HepG2 (cell line): ENCODE measurements around the gene COMT. TPM values are rescaled to one million over a fixed set of nuclear protein-coding genes. Genes with fewer than 3 reads are reported as not detected.

Source experiments
- ELF1 ChIP-seq: sonication (generic); formaldehyde crosslinking; IDR thresholded peaks from 2 replicates; pipeline ENCODE4 v1.4.0; 2020; ENCODE audit warnings: missing genetic modification reagents
- ERF ChIP-seq: IDR thresholded peaks from 2 replicates; pipeline ENCODE4 v1.6.1; 2018; ENCODE audit warnings: missing biosample characterization, missing genetic modification reagents
- GABPB1 ChIP-seq: IDR thresholded peaks from 2 replicates; pipeline ENCODE4 v1.6.1; 2016; ENCODE audit warnings: mild to moderate bottlenecking, missing genetic modification reagents, moderate library complexity, missing compliant biosample characterization
- GATAD1 ChIP-seq: IDR thresholded peaks from 2 replicates; pipeline ENCODE4 v1.6.1; 2016; ENCODE audit warnings: missing genetic modification reagents, missing compliant biosample characterization
- GPN1 ChIP-seq: sonication (generic); formaldehyde crosslinking; IDR thresholded peaks from 2 replicates; pipeline ENCODE4 v1.5.1; 2020; ENCODE audit warnings: missing genetic modification reagents, borderline replicate concordance
- HMGXB4 ChIP-seq, 2 experiments: sonication (generic) in 1 of 2; formaldehyde crosslinking in 1 of 2; IDR thresholded peaks; 2 replicates each; pipeline versions ENCODE4 v1.4.0 to v1.6.1; 2018 to 2020; ENCODE audit warnings: missing genetic modification reagents in 2 of 2, borderline replicate concordance in 1 of 2, low read depth in 1 of 2, mild to moderate bottlenecking in 1 of 2, missing biosample characterization in 1 of 2
- MAZ ChIP-seq, 2 experiments: sonication (generic) in 1 of 2; formaldehyde crosslinking in 1 of 2; IDR thresholded peaks; 2 replicates each; pipeline versions ENCODE4 v1.5.0 to v1.6.1; 2012 to 2020; ENCODE audit warnings: low read depth in 2 of 2, mild to moderate bottlenecking in 2 of 2, borderline replicate concordance in 1 of 2, improper control_type of control experiment in 1 of 2, low read length in 1 of 2, missing genetic modification reagents in 1 of 2, moderate library complexity in 1 of 2
- MED1 ChIP-seq: sonication (generic); formaldehyde crosslinking; IDR thresholded peaks from 2 replicates; pipeline ENCODE4 v1.4.0; 2020; ENCODE audit warnings: missing genetic modification reagents
- NCOA5 ChIP-seq: sonication (generic); formaldehyde crosslinking; IDR thresholded peaks from 2 replicates; pipeline ENCODE4 v1.4.0; 2020; ENCODE audit warnings: missing genetic modification reagents
- RARA ChIP-seq: IDR thresholded peaks from 2 replicates; pipeline ENCODE4 v1.6.1; 2016; ENCODE audit warnings: missing genetic modification reagents, missing compliant biosample characterization
- RBAK ChIP-seq: sonication (generic); formaldehyde crosslinking; IDR thresholded peaks from 2 replicates; pipeline ENCODE4 v1.5.1; 2020; ENCODE audit warnings: mild to moderate bottlenecking, missing genetic modification reagents
- SNAPC2 ChIP-seq: sonication (generic); formaldehyde crosslinking; IDR thresholded peaks from 2 replicates; pipeline ENCODE4 v1.8.1; 2022; ENCODE audit warnings: mild to moderate bottlenecking, missing genetic modification reagents
- SOX5 ChIP-seq: IDR thresholded peaks from 2 replicates; pipeline ENCODE4 v1.6.1; 2016; ENCODE audit warnings: borderline replicate concordance
- SP140L ChIP-seq: sonication (generic); formaldehyde crosslinking; IDR thresholded peaks from 2 replicates; pipeline ENCODE4 v1.4.0; 2020; ENCODE audit warnings: missing genetic modification reagents, borderline replicate concordance
- ZNF136 ChIP-seq: sonication (generic); formaldehyde crosslinking; IDR thresholded peaks from 2 replicates; pipeline ENCODE4 v1.8.1; 2022; ENCODE audit warnings: low read depth, mild to moderate bottlenecking, moderate library complexity, missing genetic modification reagents
- ZNF331 ChIP-seq: sonication (generic); formaldehyde crosslinking; IDR thresholded peaks from 2 replicates; pipeline ENCODE4 v1.4.0; 2020; ENCODE audit warnings: missing genetic modification reagents
- ZNF468 ChIP-seq: sonication (generic); formaldehyde crosslinking; IDR thresholded peaks from 2 replicates; pipeline ENCODE4 v1.8.0; 2022; ENCODE audit warnings: mild to moderate bottlenecking, moderate library complexity, missing genetic modification reagents
- ZNF543 ChIP-seq: sonication (generic); formaldehyde crosslinking; IDR thresholded peaks from 2 replicates; pipeline ENCODE4 v1.4.0; 2020; ENCODE audit warnings: mild to moderate bottlenecking, missing genetic modification reagents
- polyA plus RNA-seq, 8 experiments: library from polyadenylated mRNA; depleted of rRNA in 3 of 8; stranded (reverse) in 7 of 8; unstranded in 1 of 8; fragments of >200 nt; fragmentation: Illumina TruSeq in 4 of 8; extraction: Trizol in 4 of 8; gene quantifications; 2 replicates each; pipeline versions ENCODE4 v1.2.1 to v1.2.3, GENCODE V29; 2011 to 2016; ENCODE audit warnings: low read depth in 4 of 8, missing spikeins in 1 of 8, mixed read lengths in 1 of 8; ENCODE audit not compliant: insufficient read depth in 1 of 8
- total RNA-seq, 5 experiments: library from RNA; depleted of rRNA; stranded (reverse); fragments of >200 nt; fragmentation: Illumina TruSeq; extraction: Trizol; gene quantifications; 2 replicates each; pipeline ENCODE4 v1.2.3, GENCODE V29; 2016; ENCODE audit warnings: low read depth in 1 of 5
- TF ChIP-seq, protein P1 (sequence below): sonication (generic); formaldehyde crosslinking; IDR thresholded peaks from 2 replicates; pipeline ENCODE4 v1.8.0; 2022; ENCODE audit warnings: missing genetic modification reagents, mild to moderate bottlenecking, moderate library complexity, borderline replicate concordance
- TF ChIP-seq, protein P2 (sequence below): sonication (generic); formaldehyde crosslinking; IDR thresholded peaks from 2 replicates; pipeline ENCODE4 v1.4.0; 2020; ENCODE audit warnings: mild to moderate bottlenecking, missing genetic modification reagents, borderline replicate concordance

COMT gene
- total and polyA plus RNA-seq, 2 of the 13 experiments (the other 11 are each of a cell fraction or from before 2014, with no cell fraction given), result 156 to 162 TPM

- TF ChIP-seq, protein P1, sequence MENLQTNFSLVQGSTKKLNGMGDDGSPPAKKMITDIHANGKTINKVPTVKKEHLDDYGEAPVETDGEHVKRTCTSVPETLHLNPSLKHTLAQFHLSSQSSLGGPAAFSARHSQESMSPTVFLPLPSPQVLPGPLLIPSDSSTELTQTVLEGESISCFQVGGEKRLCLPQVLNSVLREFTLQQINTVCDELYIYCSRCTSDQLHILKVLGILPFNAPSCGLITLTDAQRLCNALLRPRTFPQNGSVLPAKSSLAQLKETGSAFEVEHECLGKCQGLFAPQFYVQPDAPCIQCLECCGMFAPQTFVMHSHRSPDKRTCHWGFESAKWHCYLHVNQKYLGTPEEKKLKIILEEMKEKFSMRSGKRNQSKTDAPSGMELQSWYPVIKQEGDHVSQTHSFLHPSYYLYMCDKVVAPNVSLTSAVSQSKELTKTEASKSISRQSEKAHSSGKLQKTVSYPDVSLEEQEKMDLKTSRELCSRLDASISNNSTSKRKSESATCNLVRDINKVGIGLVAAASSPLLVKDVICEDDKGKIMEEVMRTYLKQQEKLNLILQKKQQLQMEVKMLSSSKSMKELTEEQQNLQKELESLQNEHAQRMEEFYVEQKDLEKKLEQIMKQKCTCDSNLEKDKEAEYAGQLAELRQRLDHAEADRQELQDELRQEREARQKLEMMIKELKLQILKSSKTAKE, result 0 out of 2 replicates have a peak, but pooled peaks have one; percentile 32
- TF ChIP-seq ZNF331 (CRISPR knock-in tag) (peak; percentile 49; the same call in 1 of the 2 replicates), NCOA5 (CRISPR knock-in tag) (no peak), MED1 (CRISPR knock-in tag) (peak; percentile 64), ERF (peak; percentile 24; the same call in 1 of the 2 replicates), SP140L (CRISPR knock-in tag) (no peak), GABPB1 (CRISPR knock-in tag) (peak; percentile 28; the same call in 1 of the 2 replicates), MAZ (IDR thresholded peaks at IDR 0.05; ENCODE audit: borderline replicate concordance, low read depth, low read length) (no peak), MAZ (CRISPR knock-in tag; IDR thresholded peaks at IDR 0.05; ENCODE audit: low read depth) (0 out of 2 replicates have a peak, but pooled peaks have one; percentile 31), RARA (CRISPR knock-in tag) (peak; percentile 86), GATAD1 (peak; percentile 51; the same call in 1 of the 2 replicates), SOX5 (CRISPR knock-in tag) (peak; percentile 51; the same call in 1 of the 2 replicates), ZNF468 (no peak), RBAK (CRISPR knock-in tag) (no peak), ZNF543 (CRISPR knock-in tag) (peak; percentile 64; the same call in 1 of the 2 replicates), HMGXB4 (CRISPR knock-in tag; IDR thresholded peaks at IDR 0.05; ENCODE audit: borderline replicate concordance in 1 of 2, low read depth in 1 of 2) (peak in 1 of 2 experiments; percentile 51; a peak in 1 of 4 replicates), GPN1 (no peak), SNAPC2 (peak; percentile 57; the same call in 1 of the 2 replicates), ELF1 (CRISPR knock-in tag) (0 out of 2 replicates have a peak, but pooled peaks have one; percentile 42), ZNF136 (CRISPR knock-in tag) (no peak)
- TF ChIP-seq, protein P2, sequence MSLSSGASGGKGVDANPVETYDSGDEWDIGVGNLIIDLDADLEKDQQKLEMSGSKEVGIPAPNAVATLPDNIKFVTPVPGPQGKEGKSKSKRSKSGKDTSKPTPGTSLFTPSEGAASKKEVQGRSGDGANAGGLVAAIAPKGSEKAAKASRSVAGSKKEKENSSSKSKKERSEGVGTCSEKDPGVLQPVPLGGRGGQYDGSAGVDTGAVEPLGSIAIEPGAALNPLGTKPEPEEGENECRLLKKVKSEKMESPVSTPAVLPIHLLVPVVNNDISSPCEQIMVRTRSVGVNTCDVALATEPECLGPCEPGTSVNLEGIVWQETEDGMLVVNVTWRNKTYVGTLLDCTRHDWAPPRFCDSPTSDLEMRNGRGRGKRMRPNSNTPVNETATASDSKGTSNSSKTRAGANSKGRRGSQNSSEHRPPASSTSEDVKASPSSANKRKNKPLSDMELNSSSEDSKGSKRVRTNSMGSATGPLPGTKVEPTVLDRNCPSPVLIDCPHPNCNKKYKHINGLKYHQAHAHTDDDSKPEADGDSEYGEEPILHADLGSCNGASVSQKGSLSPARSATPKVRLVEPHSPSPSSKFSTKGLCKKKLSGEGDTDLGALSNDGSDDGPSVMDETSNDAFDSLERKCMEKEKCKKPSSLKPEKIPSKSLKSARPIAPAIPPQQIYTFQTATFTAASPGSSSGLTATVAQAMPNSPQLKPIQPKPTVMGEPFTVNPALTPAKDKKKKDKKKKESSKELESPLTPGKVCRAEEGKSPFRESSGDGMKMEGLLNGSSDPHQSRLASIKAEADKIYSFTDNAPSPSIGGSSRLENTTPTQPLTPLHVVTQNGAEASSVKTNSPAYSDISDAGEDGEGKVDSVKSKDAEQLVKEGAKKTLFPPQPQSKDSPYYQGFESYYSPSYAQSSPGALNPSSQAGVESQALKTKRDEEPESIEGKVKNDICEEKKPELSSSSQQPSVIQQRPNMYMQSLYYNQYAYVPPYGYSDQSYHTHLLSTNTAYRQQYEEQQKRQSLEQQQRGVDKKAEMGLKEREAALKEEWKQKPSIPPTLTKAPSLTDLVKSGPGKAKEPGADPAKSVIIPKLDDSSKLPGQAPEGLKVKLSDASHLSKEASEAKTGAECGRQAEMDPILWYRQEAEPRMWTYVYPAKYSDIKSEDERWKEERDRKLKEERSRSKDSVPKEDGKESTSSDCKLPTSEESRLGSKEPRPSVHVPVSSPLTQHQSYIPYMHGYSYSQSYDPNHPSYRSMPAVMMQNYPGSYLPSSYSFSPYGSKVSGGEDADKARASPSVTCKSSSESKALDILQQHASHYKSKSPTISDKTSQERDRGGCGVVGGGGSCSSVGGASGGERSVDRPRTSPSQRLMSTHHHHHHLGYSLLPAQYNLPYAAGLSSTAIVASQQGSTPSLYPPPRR (CRISPR knock-in tag), result 0 out of 2 replicates have a peak, but pooled peaks have one; percentile 21
Measured at GRCh38 chr22:20010307-20011122, 68.9 kb downstream of the COMT start (continued).
